Progenitor cell of endocrine pancreas (in vitro differentiated cells): ENCODE results near the gene SPTLC3. TPM values are rescaled to one million over a fixed set of nuclear protein-coding genes. Genes with fewer than 3 reads are reported as not detected.

Experiments
- DNase-seq: peaks from one replicate; pipeline ENCODE4 v3.0.0; 2021; ENCODE audit warnings: low spot score; ENCODE audit not compliant: unreplicated experiment
- H3K27ac Mint-ChIP-seq: 2 replicates; pipeline ENCODE4 v1.8.0; 2021; ENCODE audit warnings: mild to moderate bottlenecking, moderate library complexity, mixed read lengths
- H3K27me3 Mint-ChIP-seq: 2 replicates; pipeline ENCODE4 v1.8.0; 2021; ENCODE audit warnings: mixed read lengths
- H3K36me3 Mint-ChIP-seq: 2 replicates; pipeline ENCODE4 v1.8.0; 2022; ENCODE audit warnings: mixed read lengths; ENCODE audit not compliant: insufficient read depth
- H3K4me1 Mint-ChIP-seq: 2 replicates; pipeline ENCODE4 v1.8.0; 2021; ENCODE audit warnings: low read depth, mixed read lengths
- H3K4me3 Mint-ChIP-seq: 2 replicates; pipeline ENCODE4 v1.8.0; 2021; ENCODE audit warnings: low read depth, mild to moderate bottlenecking, moderate library complexity, mixed read lengths
- H3K9me3 Mint-ChIP-seq: 2 replicates; pipeline ENCODE4 v1.8.0; 2021; ENCODE audit warnings: low read depth, mixed read lengths
- CTCF ChIP-seq: fragments of 200-600 bp; sonication (generic); IDR thresholded peaks from one replicate; pipeline ENCODE4 v1.5.0; 2021; ENCODE audit warnings: antibody characterized with exemption, mild to moderate bottlenecking; ENCODE audit not compliant: unreplicated experiment
- total RNA-seq: library from RNA; stranded (reverse); gene quantifications from 2 replicates; pipeline ENCODE4 v1.2.1, GENCODE V29; 2021

The SPTLC3 gene
- total RNA-seq, 1 donor from 2014 or later = 52.2 TPM

GRCh38 chr20:13158369-13158768 lies 149.6 kb downstream of the SPTLC3 start:
- no peaks in the 10 kb centered on the region for H3K4me1 Mint-ChIP-seq

GRCh38 chr20:13159889-13160288 lies 151.1 kb downstream of the SPTLC3 start:
- Mint-ChIP-seq H3K9me3 (no peaks in the 10 kb centered on the region), H3K27me3 (no peaks in the 10 kb centered on the region), H3K27ac (no peak overlapping the region), H3K36me3 (peaks cover 17% of the 10 kb centered on the region), H3K4me1 (no peaks in the 10 kb centered on the region), H3K4me3 (no peak overlapping the region)
- no peak for DNase-seq
- no peak for TF ChIP-seq CTCF

More at GRCh38 chr20:13158369-13158768, 149.6 kb downstream of the SPTLC3 start:
- no peak for DNase-seq
- Mint-ChIP-seq H3K9me3 (no peaks in the 10 kb centered on the region), H3K27ac (no peak overlapping the region), H3K4me3 (no peak overlapping the region), H3K36me3 (peaks cover 20% of the 10 kb centered on the region), H3K27me3 (no peaks in the 10 kb centered on the region)
- no peak for TF ChIP-seq CTCF

- TF ChIP-seq CTCF = no peak
- no peaks in the 10 kb centered on the region for H3K4me1 Mint-ChIP-seq
- peaks cover 19% of the 10 kb centered on the region for H3K36me3 Mint-ChIP-seq
- no peak overlapping the region for H3K27ac Mint-ChIP-seq
- H3K9me3 Mint-ChIP-seq = peaks cover 13% of the 10 kb centered on the region
- H3K4me3 Mint-ChIP-seq = no peak overlapping the region
- no peaks in the 10 kb centered on the region for H3K27me3 Mint-ChIP-seq
- no peak for DNase-seq
These were observed 156.4 kb downstream of the SPTLC3 start for GRCh38 chr20:13165203-13165602.

- no peak overlapping the region for H3K27ac Mint-ChIP-seq
- no peak for DNase-seq
- H3K27me3 Mint-ChIP-seq = no peaks in the 10 kb centered on the region
- H3K36me3 Mint-ChIP-seq = peaks cover 12% of the 10 kb centered on the region
- no peaks in the 10 kb centered on the region for H3K4me1 Mint-ChIP-seq
- TF ChIP-seq CTCF = no peak
- H3K9me3 Mint-ChIP-seq = peaks cover 13% of the 10 kb centered on the region
- H3K4me3 Mint-ChIP-seq = no peak overlapping the region
These were observed 157.2 kb downstream of the SPTLC3 start for GRCh38 chr20:13166011-13166410.

GRCh38 chr20:13166437-13166836 lies 157.7 kb downstream of the SPTLC3 start:
- peaks cover 13% of the 10 kb centered on the region for H3K9me3 Mint-ChIP-seq
- H3K36me3 Mint-ChIP-seq = peaks cover 12% of the 10 kb centered on the region
- TF ChIP-seq CTCF = no peak
- H3K4me3 Mint-ChIP-seq = no peak overlapping the region
- no peak overlapping the region for H3K27ac Mint-ChIP-seq
- no peaks in the 10 kb centered on the region for H3K27me3 Mint-ChIP-seq
- no peaks in the 10 kb centered on the region for H3K4me1 Mint-ChIP-seq
- no peak for DNase-seq
